Transverse colon (tissue), 4 donors: ENCODE results near the gene EID2B. TPM values are rescaled to one million over a fixed set of nuclear protein-coding genes. Genes with fewer than 3 reads are reported as not detected.

Experiments
- DNase-seq: peaks from one replicate; pipeline ENCODE4 v3.0.0-alpha.2; 2019
- H3K27ac ChIP-seq, 4 donors: fragments of 200-600 bp; sonication (generic); 2 replicates each; pipeline ENCODE4 v1.5.1; 2016 to 2018; ENCODE audit warnings: inconsistent platforms in 4 of 4
- H3K27me3 ChIP-seq: fragments of 200-600 bp; sonication (generic); 2 replicates; pipeline ENCODE4 v1.5.1; 2017; ENCODE audit warnings: inconsistent platforms
- H3K36me3 ChIP-seq, 4 donors: fragments of 200-600 bp; sonication (generic); 2 replicates each; pipeline ENCODE4 v1.5.1; 2017 to 2019; ENCODE audit warnings: inconsistent platforms in 4 of 4
- H3K4me1 ChIP-seq, 4 donors: fragments of 200-600 bp; sonication (generic); 2 replicates each; pipeline ENCODE4 v1.5.1; 2017 to 2020; ENCODE audit warnings: inconsistent platforms in 4 of 4
- H3K4me3 ChIP-seq, 4 donors: fragments of 200-600 bp; sonication (generic); 1 replicate in 1 of 4; 2 replicates in 3 of 4; pipeline versions ENCODE4 v1.5.1 to v1.6.1; 2017 to 2019; ENCODE audit warnings: inconsistent platforms in 4 of 4
- H3K9me3 ChIP-seq, 2 donors: fragments of 200-600 bp; sonication (generic); 2 replicates each; pipeline ENCODE4 v1.5.1; 2017 to 2019; ENCODE audit warnings: inconsistent platforms in 2 of 2
- CTCF ChIP-seq, 5 experiments: fragments of 200-600 bp in 3 of 5; fragments of 450-650 bp in 2 of 5; sonication (generic) in 3 of 5; IDR thresholded peaks; 1 replicate in 2 of 5; 2 replicates in 3 of 5; pipeline ENCODE4 v1.5.1; 2016 to 2017; ENCODE audit warnings: antibody characterized with exemption in 5 of 5, inconsistent platforms in 3 of 5, mild to moderate bottlenecking in 2 of 5, moderate library complexity in 1 of 5
- EP300 ChIP-seq: sonication (generic); formaldehyde crosslinking; IDR thresholded peaks from one replicate; pipeline ENCODE4 v1.6.1; 2017; ENCODE audit warnings: antibody characterized with exemption, low read depth
- POLR2A ChIP-seq: fragments of 450-650 bp; IDR thresholded peaks from one replicate; pipeline ENCODE4 v1.6.1; 2016; ENCODE audit warnings: antibody characterized with exemption, mild to moderate bottlenecking, moderate library complexity
- POLR2AphosphoS5 ChIP-seq, 3 donors: sonication (generic); formaldehyde crosslinking; IDR thresholded peaks; one replicate each; pipeline ENCODE4 v1.6.1; 2016; ENCODE audit warnings: antibody characterized with exemption in 3 of 3
- WGBS, 2 donors: methylation state at CpG; one replicate each; pipeline ENCODE4 v1.1.5; 2018; ENCODE audit warnings: low coverage in 1 of 2; 5-methylcytosine and 5-hydroxymethylcytosine counted together
- in situ Hi-C, 4 donors: fragments of 200-750 bp; cut with MboI; loops; one replicate each; pipeline versions ENCODE4 v1.15.0 to v1.15.1; 2017; ENCODE audit warnings: low sequenced_read_pairs in 3 of 4, low pct_ligation_motif_present in 1 of 4, low pct_unique_long_range_greater_than_20kb in 1 of 4
- intact Hi-C: fragments of 100-400 bp; cut with DNase I; formaldehyde crosslinking; loops from one replicate; pipeline ENCODE4 v1.15.1; 2023; ENCODE audit warnings: low total_unique reads
- total RNA-seq, 4 donors: library from RNA; depleted of rRNA; stranded (reverse); fragments of >200 nt; gene quantifications; one replicate each; pipeline ENCODE4 v1.1.0, GENCODE V29; 2016

Gene EID2B
- total RNA-seq, 4 donors from 2014 or later: 1.00 to 1.5 (median 1.3) TPM

- H3K4me1 ChIP-seq: peaks cover 15 to 25% (median 22%) of the 10 kb centered on the region in 4 donors
- no peaks in the 10 kb centered on the region for H3K36me3 ChIP-seq
- no peak overlapping the region for H3K4me3 ChIP-seq
- in situ Hi-C loops (no loop called here), intact Hi-C loops (no loop called here)
- no peak for TF ChIP-seq EP300
- TF ChIP-seq CTCF (IDR thresholded peaks at IDR 0.05): no peak
- TF ChIP-seq POLR2A: no peak
- TF ChIP-seq POLR2AphosphoS5 (IDR thresholded peaks at IDR 0.05): no peak
- H3K9me3 ChIP-seq: no peaks in the 10 kb centered on the region
- no peak overlapping the region for H3K27ac ChIP-seq
- H3K27me3 ChIP-seq: peaks cover 89% of the 10 kb centered on the region
- no peak for DNase-seq
- 76 to 88% methylated on average over 6 to 8 of the region's 8 CpGs for WGBS, 2 donors
Observed at GRCh38 chr19:39499932-39500331, 32.7 kb downstream of the EID2B start.

- no peak for DNase-seq
- Histone ChIP-seq H3K27ac (no peak within 1 kb of the TSS), H3K4me1 (peaks cover 15 to 25% (median 22%) of the 10 kb centered on the region in 4 donors), H3K9me3 (no peaks in the 10 kb centered on the region), H3K4me3 (peak within 1 kb of the TSS in 2 of 4 donors; percentile 6 to 23), H3K27me3 (peaks cover 80% of the 10 kb centered on the region), H3K36me3 (no peaks in the 10 kb centered on the region)
- in situ Hi-C loops (no loop called here), intact Hi-C loops (no loop called here)
- WGBS, 2 donors: 3% methylated on average over 35 of the region's 60 CpGs; no CpG with 5 or more reads in 1 of the 2 donors
- TF ChIP-seq POLR2AphosphoS5 (IDR thresholded peaks at IDR 0.05) (no peak), CTCF (IDR thresholded peaks at IDR 0.05) (no peak), POLR2A (no peak), EP300 (no peak)
Observed at GRCh38 chr19:39498798-39499642, 33.6 kb downstream of the EID2B start, which contains the start of gene DLL3. DLL3 (plus strand) TSS chr19:39498947; CDS start chr19:39498975, 28 bp downstream.

GRCh38 chr19:39497996-39498797 lies 34.5 kb downstream of the EID2B start:
- Histone ChIP-seq H3K4me1 (peaks cover 15 to 25% (median 22%) of the 10 kb centered on the region in 4 donors), H3K9me3 (no peaks in the 10 kb centered on the region), H3K4me3 (peak overlapping the region in 2 of 4 donors; percentile 6 to 23), H3K36me3 (no peaks in the 10 kb centered on the region), H3K27ac (no peak overlapping the region), H3K27me3 (peaks cover 71% of the 10 kb centered on the region)
- intact Hi-C loops: no loop called here
- DNase-seq: peak; percentile 49
- 0 to 3% methylated on average over 11 to 38 of the region's 40 CpGs for WGBS, 2 donors
- in situ Hi-C loops: no loop called here
- TF ChIP-seq CTCF (IDR thresholded peaks at IDR 0.05) (peak in 2 of 5 experiments; percentile 17 to 21), EP300 (no peak)

GRCh38 chr19:39497701-39497995 lies 35.0 kb downstream of the EID2B start:
- in situ Hi-C loops (no loop called here), intact Hi-C loops (no loop called here)
- Histone ChIP-seq H3K4me3 (peak overlapping the region in 2 of 4 donors; percentile 6 to 23), H3K27me3 (peaks cover 67% of the 10 kb centered on the region), H3K4me1 (peaks cover 15 to 22% (median 20%) of the 10 kb centered on the region in 4 donors), H3K9me3 (no peaks in the 10 kb centered on the region), H3K36me3 (no peaks in the 10 kb centered on the region), H3K27ac (no peak overlapping the region)
- TF ChIP-seq EP300 (no peak), POLR2AphosphoS5 (IDR thresholded peaks at IDR 0.05) (no peak), CTCF (IDR thresholded peaks at IDR 0.05) (no peak), POLR2A (no peak)
- WGBS, 2 donors: 0% methylated on average over 6 to 7 of the region's 7 CpGs
- no peak for DNase-seq
